Retina (tissue), 1 donor: Measurements from ENCODE around the gene RAB3IP.
"Not testable (repeated sequence)": the region's sequence is repeated elsewhere in the genome, so short reads cannot be mapped to it uniquely, and the experiment has no call there.

Experiments used
- DNase-seq: peaks from one replicate; pipeline ENCODE4 v3.0.0-alpha.2; 2016

RAB3IP gene

DNA sequence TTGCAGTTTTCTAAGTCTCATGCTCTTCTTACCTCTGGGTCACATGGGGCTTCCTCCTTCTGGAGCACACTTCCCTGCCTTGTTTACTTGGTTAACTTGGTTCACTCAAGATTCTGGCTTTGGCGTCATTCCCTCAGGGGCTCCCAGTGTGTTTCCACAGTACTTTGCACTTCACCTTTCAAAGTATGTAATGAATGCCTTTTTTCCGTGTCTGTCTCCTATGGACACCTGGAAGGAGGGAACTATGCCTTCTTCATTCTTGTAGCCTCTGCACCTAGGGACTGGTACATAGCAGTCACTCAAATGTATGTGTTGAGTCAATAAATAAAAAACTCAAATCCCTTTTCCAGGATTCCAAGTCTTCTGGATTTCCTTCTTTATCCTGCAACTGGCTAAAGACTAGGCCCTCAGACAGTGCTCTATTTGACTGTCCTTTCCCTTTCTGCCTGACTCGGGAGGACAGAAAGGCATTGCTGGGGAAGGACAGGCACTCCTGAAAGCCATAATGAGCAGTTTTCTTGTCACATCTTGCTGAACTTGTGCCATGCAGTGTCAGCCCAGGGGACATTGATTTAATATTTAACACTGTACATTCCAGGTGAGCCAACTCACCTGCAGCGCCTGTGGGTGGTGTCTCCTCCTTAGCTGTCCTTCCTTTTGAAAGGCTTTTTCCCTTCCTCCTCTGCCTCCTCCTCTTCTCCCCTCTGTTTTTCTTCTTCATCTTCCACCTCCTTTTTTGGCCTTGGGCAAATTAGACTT is 99.2 kb downstream of the RAB3IP start:
- no peak for DNase-seq

DNA sequence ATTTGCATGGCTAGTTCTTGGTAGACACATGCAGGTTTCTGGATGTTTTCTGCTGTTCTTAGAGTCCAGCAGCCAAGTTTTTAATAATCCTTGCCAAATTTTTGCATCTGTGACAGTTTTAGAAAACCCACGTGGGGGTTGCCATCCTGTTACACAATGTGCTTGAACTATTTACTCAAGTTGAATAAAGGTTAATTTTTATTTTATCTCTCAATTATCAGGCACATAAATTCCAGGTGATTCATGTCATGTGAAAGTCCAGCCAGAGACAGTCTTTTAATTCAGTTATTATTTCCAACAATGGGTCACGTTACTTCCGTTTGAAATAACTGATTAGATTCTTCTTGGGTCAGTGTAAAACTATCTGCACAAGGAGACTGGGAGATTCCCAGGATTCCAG is 102.1 kb downstream of the RAB3IP start:
- no peak for DNase-seq

DNA sequence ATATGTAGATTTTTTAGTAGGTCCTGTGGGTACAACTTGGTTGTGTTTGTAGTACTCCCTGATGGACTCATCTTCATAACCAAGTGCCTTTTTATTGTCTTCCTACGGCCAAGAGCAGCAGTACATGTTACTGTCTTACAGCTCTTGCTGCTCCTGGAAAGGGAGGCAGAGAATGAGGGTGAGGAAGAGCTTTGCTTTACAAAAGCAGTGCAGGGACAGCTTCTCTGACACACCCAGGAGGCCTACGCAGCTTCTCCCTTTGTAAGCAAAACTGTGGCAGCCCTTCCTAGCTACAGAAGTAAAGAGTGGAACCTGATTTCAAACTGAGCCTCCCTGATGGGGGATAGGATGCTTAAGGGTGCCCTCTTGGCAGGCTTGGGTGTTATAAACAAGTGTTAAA is 104.9 kb downstream of the RAB3IP start:
- no peak for DNase-seq

DNA sequence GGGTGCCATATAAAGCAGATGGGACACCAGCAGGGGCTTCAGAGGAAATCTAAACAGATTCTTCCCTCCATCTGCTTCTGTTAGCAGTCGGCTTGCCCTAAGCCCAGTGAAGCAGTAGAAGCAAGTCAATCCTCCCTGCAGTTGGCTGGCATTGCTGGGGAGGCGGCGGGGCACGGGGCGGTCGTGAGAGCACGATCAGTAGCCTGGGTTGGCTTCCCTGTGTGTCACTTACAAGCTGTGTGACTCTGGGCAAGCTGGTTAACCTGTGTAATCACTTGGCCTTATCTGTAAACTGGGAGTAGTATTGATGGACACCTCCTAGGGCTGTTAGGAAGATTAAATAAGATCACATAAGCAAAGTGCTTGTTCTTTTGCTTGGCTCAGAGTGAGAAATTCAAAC is 105.8 kb downstream of the RAB3IP start:
- no peak for DNase-seq

DNA sequence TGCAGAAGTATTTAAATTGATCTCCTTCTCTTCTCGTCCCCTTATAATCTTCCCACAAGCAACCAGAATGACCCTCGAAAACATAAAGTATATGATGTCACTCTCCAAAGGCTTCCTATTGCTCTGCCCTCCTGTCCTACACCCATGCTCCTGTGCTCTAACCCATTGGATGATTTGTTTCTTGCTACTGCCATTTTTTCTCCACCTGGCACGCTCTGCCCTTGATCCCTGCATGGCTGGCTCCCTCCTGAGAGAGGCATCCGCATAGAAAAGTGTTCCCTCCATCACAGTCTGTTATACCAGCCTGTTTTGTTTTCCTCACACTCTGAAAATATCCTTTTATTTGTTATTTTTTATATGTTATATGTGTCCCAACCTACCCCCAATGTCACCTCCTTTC is 106.2 kb downstream of the RAB3IP start:
- DNase-seq: no peak

DNA sequence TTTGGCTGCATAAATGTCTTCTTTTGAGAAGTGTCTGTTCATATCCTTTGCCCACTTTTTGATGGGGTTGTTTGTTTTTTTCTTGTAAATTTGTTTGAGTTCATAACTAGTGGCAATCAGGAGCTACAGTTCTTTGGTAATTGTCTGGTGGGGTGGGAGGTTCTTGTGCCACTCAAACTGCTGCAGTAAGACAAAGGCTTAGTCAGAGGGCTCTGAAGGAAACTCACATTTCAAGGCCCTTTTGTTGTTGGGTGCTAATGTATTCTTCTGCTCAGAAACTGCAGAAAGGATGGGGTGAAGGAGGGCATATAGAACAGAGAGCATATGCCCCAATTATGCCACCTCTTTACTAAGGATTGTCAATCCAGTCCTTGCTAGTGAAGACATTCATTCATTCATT is 108.3 kb downstream of the RAB3IP start:
- DNase-seq: no peak

DNA sequence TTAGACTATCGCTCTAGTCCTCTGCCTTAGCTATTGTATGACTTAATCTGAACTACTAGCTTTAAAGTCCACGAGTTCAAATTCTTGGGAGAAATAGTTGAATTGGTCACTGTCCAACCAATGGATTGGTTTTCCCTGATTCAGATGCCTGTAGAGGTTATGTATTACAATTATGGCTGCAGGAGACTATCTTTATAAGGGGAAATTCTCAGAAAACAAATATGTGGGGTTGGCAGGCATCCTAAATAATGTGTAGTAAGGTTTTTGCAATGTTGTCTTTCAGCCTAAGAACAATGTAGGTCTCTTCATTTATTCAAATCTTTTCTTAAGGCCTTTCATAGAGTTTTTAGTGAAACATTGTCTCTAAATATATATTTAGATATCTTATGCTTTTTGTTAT is 113.3 kb downstream of the RAB3IP start:
- no peak for DNase-seq

DNA sequence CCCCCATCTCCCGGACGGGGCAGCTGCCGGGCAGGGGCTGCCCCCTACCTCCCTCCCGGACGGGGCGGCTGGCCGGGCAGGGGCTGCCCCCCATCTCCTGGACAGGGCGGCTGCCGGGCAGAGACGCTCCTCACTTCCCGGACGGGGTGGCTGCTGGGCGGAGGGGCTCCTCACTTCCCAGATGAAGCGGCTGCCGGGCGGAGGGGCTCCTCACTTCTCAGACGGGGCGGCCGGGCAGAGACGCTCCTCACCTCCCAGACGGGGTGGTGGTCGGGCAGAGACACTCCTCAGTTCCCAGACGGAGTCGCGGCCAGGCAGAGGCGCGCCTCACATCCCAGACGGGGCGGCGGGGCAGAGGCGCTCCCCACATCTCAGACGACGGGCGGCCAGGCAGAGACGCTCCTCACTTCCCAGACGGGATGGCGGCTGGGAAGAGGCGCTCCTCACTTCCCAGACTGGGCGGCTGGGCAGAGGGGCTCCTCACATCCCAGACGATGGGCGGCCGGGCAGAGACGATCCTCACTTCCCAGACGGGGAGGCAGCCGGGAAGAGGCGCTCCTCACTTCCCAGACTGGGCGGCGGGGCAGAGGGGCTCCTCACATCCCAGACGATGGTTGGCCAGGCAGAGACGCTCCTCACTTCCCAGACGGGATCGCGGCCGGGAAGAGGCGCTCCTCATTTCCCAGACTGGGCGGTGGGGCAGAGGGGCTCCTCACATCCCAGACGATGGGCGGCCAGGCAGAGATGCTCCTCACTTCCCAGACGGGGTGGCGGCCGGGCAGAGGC is 114.7 kb downstream of the RAB3IP start:
- DNase-seq: not testable (repeated sequence)

DNA sequence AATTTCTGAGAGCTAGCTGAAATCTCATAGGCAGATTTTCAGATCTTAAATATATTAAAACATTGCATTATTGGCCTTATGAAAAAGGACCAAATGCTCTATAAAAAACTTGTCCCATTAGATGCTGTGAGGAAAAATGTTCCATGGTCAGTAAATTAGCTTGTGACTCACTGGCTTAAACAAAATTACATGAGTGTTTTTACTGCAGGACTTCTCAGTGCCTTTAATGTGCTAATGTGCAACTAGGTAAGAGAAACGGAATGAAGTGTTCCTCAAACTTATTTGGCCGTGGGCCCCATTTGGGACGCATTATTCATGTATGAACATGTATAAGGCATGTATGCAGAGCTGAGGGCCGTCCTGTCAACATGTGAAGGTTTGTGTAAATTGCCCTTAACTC is 128.0 kb downstream of the RAB3IP start:
- no peak for DNase-seq

DNA sequence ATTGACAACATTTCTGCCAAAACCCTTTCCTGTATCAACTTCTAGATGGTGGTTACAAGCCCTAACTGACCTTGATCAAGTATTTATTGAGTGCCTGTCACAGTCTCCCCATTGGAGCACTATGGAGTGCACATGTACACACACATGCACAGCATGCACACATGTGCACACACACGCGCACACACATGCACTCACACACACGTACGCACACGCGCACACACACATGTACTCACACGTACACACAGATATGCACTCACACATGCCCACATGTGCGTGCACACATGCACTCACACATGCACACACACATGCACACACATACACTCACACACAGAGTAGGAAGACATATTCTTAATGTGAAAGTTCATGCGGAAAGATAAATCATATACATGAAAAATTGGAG is 130.0 kb downstream of the RAB3IP start:
- DNase-seq: no peak

DNA sequence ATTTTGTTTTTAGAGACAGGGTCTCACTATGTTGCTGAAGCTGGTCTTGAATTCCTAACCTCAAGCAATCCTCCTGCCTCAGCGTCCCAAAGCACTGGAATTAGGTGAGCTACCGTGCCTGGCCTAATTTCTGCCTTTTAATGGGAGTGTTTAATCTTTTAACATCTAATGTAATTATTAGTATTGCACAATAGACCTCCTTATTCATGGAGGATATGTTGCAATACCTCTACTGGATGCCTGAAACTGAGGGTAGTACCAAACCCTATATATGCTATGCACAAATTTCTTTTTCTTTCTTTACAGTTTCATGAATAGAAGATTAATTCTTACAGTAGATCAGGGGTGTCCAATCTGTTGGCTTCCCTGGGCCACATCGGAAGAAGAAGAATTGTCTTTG is 134.1 kb downstream of the RAB3IP start:
- no peak for DNase-seq
